COLO829 (cell line): ENCODE results near the gene IL9.

Experiments used
- DNase-seq: peaks from one replicate; pipeline ENCODE4 v3.0.0; 2012; ENCODE audit warnings: low spot score

Gene IL9

DNA sequence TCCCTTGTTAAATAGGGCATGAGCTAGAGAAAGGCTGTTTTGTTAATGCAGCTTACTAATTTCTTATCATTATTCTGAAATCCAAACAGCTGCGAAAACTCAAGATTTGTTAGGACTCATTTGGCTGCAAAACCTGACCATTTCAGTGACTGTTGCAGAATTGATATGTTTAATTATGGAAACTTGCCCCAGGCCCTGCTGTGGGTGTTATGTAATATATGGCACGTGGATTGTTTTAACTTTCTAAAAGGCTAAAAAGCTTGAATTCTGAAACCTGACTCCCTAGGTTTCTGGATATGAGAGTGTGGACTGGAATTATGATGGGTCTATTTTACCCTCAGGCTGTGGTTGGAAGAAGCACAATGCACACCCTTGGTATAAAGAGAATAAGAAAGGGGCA is 4.4 kb downstream of the IL9 start:
- DNase-seq, result no peak

DNA sequence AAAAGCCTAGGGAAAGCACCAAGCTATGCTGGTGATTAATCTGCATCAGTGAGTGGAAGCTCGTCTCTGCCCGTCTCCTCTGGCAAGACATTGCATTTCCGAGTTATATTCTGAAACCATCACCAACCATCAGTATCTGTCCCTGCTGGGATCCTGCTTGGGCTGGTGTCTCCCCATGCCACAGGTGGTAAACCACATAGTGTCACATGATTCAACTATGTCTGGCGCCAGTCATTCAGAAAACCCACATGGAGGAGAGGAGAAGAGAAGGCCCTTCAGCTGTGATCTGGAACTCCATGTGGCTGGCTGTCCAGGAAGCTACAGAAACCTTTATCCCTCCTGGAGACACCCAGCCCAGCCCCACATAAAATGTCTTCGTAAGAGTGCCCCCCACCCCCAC is 4.8 kb downstream of the IL9 start:
- DNase-seq, result no peak

DNA sequence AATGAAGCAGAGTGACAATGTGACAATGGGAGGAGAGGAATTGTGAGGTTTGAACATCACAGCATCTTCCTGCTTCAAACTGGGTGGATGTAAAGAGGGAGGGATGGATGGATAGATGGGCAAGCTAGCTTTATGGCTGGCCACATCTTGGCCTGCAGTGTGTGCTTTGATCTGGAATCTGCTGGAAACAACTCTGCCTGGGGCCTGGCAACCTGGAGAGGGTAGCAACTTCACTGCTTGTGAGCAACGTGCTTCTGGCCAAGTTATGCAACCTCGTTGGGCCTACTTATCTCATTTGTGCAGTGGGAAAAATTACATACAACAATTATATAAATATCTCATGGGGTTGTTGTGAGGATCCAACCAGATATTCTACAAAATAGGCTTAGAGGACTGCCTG is 5.3 kb downstream of the IL9 start:
- DNase-seq, result no peak

DNA sequence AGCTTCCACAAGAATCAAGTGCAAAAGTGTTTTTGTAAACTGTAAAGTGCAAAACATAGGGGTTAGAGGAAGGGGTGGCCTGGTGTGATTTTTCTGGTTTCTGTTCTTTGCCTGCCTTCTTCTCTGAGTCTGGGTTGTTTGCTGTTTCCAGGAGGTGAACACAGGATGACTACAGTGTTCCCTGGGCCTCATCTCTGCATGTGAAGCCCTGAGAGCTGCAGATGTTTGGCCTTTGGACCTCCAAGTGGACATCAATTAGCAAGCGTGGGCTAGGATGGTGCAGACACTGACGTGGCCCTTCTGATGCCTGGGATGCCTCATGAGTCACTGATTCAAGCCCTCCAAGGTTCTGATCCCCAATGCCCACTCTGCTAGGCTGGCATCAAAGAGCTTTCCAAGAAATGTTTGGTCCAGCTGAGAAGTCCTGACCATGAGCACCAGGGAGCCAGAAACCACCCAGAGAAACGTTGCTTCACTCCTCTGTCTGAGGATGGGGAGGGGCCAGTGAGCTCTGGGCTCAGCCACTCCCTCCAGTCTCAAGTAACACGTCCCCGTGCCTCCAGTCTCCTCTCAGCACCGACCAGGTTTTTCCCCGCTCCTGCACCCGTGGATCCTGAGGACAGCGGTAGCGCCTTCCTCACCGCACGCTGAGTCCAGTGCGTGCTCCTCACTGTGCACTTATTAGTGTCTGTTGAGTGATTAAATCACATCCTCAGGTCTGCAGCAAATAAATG is 7.6 kb downstream of the IL9 start:
- DNase-seq, result no peak

DNA sequence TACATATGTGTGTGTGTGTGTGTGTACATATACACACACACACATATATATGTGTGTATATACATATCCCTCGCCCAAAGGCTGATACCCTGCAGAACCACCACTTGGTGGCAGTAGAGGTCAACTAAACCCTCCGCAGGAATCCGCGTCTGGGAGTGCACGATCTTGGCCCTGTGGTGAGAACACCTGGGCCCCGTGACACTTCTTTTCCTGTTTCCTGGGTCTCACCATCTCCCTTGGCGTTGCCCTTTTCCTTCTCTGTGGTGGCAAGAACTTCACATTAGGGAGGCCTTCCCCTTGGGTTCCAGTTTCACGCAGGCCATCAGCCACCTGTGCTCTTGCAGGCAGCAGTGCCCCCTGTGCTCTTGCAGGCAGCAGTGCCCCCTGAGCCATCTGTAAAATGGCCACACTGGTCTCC is 8.2 kb downstream of the IL9 start:
- DNase-seq, result peak; percentile 40

DNA sequence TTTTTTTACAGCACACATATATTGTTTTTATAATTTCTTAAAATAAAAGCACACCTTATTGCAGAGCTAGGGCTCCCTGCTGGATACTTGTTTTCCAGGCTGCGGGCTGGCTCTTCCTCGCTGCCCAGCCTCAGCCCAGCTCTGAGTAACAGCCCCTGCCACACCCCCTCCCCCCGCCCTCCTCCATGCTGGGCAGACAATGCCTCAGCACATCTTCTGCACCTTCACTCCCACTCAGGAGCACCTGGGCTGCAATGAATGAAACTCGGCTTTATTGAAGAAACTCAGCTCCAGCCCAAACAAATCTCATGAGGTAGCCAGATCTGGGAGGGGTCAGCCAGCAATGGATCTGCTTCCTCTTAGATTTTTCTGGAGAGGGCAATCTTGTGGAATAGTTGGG is 9.5 kb downstream of the IL9 start:
- no peak for DNase-seq

DNA sequence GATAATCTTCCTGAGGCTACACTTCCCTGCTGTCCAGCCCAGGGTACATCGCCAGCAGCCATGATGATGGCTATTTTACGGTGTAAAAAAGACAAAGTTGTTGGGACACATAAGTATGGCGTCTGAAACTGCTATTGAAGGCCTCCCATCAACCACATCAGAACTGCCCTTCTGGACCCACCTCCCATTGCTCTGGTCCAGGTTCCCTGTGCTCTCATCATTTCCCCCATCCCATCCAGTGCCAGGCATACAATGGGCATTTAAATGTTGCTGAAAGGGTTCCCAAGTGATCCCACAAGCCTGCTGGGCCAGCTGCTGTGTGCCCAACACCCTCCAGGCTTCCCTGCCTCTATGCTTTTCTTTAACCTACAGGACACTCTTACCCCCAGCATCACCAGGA is 10.6 kb downstream of the IL9 start:
- no peak for DNase-seq

DNA sequence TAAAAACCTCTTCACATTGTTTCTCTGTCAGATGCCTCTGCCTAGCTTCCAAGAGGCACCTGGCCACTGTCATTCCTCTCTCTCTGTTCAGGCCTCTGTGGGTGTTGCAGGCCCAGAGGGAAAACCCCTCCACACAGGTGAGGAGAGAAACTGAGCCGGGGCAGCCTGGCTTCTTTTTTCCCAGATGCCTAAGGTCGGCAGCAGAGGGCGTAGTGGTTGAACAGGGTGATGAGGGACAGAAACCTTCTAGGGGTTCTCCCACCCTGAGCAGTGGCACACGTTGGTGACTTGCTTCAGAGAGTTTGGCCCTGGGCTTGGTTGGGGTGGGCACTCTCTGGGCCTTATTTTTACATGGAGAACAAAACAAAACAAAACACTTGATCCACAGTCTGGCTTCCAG is 12.2 kb downstream of the IL9 start:
- DNase-seq, result no peak

DNA sequence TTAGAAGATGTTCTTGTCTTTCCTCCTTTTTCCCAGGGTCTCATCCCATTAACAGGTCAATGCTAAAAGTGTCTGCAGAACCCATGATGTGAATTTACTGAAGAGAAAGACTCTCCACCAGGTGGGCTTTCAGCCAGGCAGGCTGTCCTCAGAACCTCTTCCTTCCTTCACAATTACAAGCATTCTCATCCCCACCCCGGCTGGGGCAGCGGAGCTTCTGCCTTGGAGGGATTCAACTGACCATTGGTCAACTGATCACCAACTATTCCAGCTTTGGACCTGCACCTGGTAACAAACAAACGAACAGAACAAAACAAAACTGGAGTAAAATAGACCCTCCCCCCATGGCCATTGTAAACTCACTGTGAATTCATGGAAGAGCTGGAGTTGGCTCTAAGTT is 12.6 kb downstream of the IL9 start:
- no peak for DNase-seq

DNA sequence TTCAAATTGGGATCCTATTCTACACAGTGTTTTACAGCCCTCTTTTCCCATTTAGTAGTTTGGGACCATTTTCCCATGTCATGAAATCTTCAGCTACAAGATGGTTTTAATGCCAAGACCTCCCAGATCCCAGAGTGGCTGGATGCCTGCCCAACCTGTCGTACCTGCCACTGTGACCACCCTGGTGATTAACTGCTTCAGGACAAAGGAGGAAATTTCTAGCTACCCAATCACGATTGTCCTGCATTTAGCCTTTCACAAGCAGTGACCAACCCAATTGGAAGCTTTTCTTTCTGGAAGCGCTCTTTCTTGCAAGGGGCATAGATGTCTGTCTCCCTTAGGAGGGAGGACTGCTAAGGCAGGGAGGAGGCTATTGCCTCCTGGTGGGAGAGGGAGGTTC is 13.8 kb downstream of the IL9 start:
- no peak for DNase-seq

DNA sequence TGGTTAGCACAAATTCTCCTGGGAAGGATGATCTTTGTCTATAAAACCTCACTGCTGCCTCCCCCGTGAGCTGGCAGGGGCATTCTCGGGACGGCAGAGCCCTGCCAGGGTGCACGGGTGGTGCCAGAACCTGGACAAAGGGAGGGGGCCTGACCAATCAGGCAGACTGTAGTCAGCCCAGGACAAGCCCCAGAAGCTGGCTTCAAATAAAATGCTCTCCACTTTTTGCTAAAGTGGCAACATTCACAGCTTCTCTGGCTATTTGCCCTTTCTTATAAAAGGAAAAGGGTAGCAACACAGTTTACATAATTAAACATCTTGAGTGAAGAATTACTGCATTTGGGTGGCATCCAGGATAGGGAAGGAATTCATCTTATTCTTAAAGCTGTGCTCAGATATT is 14.4 kb downstream of the IL9 start:
- DNase-seq, result no peak

DNA sequence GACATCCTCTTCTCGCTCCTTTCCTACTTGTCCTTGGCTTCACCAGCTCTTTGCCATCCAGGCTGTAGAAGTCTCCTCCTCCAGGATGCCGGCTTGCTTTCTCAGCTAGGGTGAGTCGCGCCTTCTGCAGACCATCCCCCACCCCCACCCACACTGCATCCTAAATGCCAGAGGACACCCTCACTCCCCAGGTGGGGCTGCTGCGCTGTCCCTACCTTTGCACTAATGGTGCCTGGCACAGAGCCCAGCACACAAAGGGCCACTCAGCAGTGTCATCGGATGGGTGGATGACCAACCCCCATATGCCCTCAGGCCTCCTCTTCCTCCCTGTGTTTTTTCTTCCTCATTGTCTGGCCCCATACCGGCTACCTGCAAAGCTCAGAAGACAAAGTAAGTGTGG is 14.8 kb downstream of the IL9 start:
- DNase-seq, result no peak

DNA sequence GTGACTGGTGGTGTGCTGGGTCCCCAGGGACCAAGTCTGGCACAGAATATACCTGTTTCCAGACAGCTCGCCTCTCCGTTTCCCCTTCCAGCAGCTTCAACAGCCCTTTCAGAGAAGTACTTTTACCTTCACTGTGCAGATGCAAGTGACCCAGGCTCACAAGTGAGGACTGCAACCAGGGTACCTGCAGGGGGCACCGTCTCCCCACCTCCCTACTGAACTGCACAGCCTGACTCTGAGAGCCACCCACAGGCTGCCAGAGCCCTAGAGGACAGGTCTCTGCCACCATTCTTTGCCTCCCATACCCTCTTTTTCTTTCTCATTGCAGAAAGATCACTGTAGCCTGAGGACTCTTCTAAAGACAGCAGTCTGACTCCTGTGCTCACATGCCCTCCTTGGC is 15.4 kb downstream of the IL9 start:
- no peak for DNase-seq

DNA sequence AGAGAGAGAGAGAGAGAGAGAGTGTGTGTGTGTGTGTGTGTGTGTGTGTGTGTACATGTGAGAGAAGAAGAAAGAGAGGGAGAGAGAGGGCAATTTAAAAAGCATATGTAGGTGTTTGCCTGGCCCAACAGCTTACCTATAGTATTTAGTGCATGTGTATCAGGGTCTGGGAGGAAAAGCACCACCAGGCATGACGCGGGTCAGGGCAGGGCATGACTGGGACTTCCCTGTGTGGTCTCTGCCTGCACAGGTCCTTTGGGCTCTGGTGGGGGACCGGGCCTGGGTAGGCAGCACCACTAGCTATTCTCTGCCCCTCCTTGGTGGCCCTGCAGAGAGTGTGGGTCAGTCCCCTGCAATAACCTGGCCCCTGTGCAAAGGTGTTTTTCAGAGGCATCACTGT is 16.1 kb downstream of the IL9 start:
- DNase-seq, result no peak

DNA sequence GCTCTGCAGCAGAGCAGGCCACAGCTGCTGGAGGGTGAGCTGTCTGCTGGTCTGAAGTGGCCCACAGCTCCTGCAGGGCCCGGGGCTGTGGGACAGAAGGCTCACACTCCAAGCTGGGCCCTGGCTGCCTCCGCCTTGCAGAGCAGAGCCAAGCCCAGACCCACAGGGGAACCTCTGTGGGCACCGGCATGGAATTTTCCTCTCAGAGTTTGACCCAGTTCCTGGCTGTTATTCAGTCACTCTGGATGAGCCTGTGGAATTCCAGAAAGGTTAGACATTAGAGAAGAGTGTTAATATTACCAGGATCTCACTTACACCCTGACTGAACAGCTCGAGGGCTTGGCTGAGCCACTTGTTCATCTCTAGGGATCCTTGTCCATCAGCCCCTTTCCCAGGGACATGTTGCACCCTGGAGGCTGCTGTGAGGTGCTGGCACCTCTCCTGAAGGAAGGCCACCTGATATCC is 17.5 kb downstream of the IL9 start:
- no peak for DNase-seq

DNA sequence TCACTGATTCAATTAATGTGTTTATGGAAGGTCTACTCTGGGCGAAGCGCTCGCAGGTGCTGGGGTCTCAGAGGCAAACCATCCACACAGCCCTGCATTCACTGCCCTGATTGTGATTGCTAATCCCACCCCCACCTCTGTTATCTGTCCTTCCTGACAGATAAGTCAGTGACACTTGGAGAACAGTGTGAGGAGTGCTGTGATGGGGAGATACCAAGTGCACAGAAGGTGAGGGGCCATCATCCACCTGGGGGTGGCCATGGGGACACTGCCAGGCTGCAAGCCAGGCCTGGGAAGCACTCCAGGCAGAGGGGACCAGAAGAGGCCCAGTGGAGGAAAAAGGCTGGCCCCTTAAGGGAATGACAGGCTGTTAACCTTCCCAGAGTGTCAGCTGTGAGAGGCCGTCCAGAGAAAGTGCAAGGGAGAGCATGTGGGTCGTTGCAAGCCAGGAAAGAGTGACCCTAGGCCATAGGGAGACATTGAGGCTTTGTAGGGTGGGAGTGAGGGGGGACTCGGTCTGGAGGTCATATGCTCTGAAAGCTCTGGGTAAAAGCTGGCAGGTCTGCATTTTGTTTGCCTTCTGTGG is 18.0 kb downstream of the IL9 start:
- no peak for DNase-seq

DNA sequence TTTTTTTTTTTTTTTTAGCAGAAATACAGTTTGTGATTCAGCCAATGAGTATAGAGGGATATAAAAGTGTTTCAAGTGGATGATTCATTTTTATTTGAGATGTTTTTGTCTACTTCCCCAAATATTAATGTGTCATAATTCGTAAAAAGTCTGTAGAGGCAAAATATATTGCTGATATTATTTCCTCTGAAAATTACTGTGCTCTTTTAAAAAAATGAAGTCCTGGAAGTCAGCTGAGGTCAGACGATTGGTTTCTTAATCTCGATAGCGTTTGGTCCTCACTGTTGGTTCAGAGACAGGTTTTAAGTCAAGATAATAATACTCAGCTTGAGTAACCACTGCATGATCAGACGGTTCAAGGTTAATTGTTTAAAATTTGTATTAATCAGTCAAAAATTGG is 19.5 kb downstream of the IL9 start:
- no peak for DNase-seq

DNA sequence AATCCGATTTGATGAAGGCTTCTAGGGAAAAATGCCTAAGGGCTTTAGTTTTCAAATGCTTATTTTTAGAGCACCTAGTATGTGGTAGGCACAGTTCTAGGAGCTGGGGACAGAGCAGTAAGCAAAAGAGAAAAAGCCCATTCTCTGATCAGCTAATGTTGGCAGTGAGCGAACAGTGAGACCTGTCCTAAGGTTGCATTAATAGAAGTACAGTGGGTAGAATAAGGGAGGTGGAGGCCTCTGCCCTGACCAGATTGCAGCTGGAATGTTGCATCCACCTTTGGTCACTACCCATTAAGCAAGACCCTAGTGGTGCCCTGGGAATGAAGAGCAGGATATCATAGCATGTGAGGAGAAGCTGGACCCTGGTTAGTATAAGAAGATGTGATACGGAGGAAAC is 20.1 kb downstream of the IL9 start:
- no peak for DNase-seq

DNA sequence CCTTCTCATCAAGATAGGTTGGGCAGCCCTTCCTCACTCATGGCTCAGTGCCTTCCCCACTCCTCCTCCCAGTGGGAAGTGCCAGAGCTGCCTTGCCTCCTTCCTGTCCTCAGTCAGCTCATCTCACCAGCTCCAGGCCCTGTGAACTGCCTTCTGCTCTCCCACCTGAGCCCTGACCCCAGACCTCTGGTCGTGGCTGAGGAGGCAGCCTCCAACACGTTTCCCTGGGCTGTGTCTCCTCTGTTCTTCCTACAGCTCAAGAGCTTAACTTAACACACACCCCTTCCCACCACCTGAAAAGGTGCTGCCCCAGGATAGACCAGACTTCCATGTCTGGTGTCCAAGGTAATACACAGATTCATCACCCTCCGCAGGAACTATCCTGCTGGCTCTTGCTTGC is 21.2 kb downstream of the IL9 start:
- no peak for DNase-seq

DNA sequence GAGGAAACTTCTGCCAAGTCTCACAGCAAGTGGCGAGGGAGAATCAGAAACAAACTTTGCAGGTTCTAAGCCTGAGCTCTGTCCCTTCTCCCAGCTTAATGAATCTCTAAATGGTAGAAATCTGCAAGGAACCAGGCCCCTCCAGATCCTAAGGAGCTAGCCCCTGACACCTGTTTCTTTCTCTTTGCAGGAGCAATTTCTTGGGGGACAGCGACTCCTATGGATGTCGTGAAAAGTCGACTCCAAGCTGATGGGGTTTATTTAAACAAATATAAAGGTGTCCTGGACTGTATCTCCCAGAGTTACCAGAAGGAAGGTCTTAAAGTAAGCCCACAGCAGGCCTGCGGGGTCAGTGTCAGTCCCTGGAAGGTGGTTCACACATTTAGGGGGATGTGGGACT is 21.8 kb downstream of the IL9 start:
- no peak for DNase-seq

DNA sequence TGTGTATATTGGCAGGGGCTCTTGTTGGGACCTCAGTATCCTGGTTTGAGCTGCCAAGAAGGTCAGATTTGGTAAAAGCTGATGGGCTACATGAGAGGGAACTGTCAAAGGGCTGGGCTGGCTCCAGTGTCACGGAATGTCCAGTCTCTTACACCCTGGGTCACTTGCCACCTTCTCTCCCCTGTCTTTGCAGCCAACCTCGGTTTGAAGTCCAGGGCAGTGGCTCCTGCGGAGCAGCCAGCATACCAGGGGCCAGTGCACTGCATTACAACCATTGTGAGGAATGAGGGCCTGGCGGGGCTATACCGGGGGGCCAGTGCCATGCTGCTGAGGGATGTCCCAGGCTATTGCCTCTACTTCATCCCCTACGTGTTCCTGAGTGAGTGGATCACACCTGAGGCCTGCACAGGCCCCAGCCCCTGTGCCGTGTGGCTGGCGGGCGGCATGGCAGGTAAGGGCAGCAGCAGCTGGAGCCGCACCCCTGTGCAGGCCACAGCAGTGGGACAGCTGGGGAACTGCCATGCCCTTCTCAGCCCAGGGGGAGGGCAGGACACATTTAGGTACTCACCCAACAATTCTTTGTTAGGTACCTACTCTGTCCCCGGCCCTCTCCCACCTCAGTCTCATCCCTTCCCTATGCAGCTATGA is 24.2 kb downstream of the IL9 start:
- DNase-seq, result no peak

DNA sequence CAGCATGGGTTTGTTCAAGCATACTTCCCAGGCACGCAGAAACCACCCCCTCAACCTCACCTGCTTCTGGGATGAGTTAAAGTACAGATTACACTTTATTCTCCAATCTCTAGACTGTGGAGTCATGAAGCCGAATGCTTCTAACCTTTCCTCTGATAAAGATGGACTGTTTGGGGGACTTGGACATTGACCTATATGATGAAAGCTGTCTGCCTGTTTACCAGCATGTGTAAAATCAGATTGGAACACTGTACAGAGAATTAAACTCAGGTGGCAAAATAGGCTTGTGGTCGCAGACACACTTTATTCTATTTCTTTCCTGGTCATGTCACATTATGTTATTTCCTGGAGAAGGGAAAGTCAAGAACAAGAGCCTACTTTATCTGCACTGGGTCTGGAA is 25.7 kb downstream of the IL9 start:
- DNase-seq, result no peak

DNA sequence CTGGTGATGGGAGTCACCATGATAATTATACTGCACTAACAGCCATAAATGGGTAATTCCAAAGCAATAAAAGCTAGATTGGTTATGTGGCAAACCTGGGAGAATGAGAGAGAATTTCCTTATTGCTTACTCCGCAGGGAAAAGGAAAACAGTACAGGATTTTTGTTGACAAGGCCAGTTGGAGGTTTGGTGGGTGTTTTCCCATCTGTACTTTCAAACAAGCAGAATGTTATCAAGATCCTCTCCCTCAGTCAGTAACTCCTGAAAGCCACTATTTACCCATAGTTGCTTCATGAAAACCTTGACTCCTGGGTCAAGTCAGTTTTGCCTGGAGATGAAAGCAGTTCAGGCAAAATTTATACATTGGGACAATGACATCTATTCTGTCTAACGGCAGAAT is 26.4 kb downstream of the IL9 start:
- DNase-seq, result no peak

DNA sequence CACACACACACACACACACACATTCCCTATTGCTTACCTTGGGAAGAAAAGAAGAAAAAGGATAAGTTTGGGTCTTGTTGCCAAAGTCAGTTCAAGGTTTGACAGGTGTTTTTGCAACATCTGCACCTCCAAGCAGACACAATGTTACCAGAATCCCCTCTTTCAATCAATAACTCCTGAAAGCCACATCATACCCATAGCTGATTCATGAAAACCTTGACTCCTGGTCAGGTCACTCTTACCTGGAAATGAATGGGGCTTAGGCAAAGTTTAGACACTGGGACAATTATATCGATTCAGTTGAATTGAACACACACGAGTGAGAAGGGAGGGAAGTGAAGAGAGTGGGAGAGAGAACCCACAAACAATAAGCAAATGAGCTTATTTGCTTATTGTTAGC is 27.0 kb downstream of the IL9 start:
- no peak for DNase-seq
